Glomerular endothelial cell (primary cell): Measurements from ENCODE around the gene CDK5RAP3. TPM values are rescaled to one million over a fixed set of nuclear protein-coding genes. Genes with fewer than 3 reads are reported as not detected.
"Not testable (repeated sequence)": the region's sequence is repeated elsewhere in the genome, so short reads cannot be mapped to it uniquely, and the experiment has no call there.

Experiments
- DNase-seq: peaks from one replicate; pipeline ENCODE4 v3.0.0-alpha.2; 2011; ENCODE audit warnings: low read depth, low spot score; ENCODE audit errors: extremely low read depth
- total RNA-seq: library from RNA; depleted of rRNA; stranded (reverse); fragments of >200 nt; gene quantifications from 2 replicates; pipeline ENCODE4 v1.2.3, GENCODE V29; 2015

The CDK5RAP3 gene
- total RNA-seq, 1 donor from 2014 or later = 98.2 TPM

GRCh38 chr17:47994724-47995123 lies 23.8 kb downstream of the CDK5RAP3 start:
- no peak for DNase-seq

- DNase-seq = no peak
Observed at GRCh38 chr17:47995241-47995935, 24.5 kb downstream of the CDK5RAP3 start.

- no peak for DNase-seq
Observed at GRCh38 chr17:47996201-47996600, 25.3 kb downstream of the CDK5RAP3 start.

GRCh38 chr17:47997586-47997985 lies 26.7 kb downstream of the CDK5RAP3 start:
- no peak for DNase-seq

- no peak for DNase-seq
Observed at GRCh38 chr17:47998044-47998443, 27.1 kb downstream of the CDK5RAP3 start.

- no peak for DNase-seq
Observed at GRCh38 chr17:47999582-47999981, 28.7 kb downstream of the CDK5RAP3 start.

GRCh38 chr17:48001197-48001596 lies 30.3 kb downstream of the CDK5RAP3 start:
- DNase-seq = no peak

GRCh38 chr17:48001657-48002056 lies 30.7 kb downstream of the CDK5RAP3 start:
- DNase-seq = not testable (repeated sequence)

- peak; percentile 54 for DNase-seq
Observed at GRCh38 chr17:48002266-48002915, 31.5 kb downstream of the CDK5RAP3 start.

GRCh38 chr17:48002916-48003416 lies 32.1 kb downstream of the CDK5RAP3 start:
- no peak for DNase-seq

- no peak for DNase-seq
Observed at GRCh38 chr17:48003417-48004151, 32.7 kb downstream of the CDK5RAP3 start.

- DNase-seq = no peak
Observed at GRCh38 chr17:48004983-48005382, 34.1 kb downstream of the CDK5RAP3 start.

GRCh38 chr17:48006936-48007709 lies 36.2 kb downstream of the CDK5RAP3 start:
- DNase-seq = no peak

GRCh38 chr17:48010193-48010592 lies 39.3 kb downstream of the CDK5RAP3 start:
- no peak for DNase-seq

- no peak for DNase-seq
Observed at GRCh38 chr17:48011405-48012150, 40.7 kb downstream of the CDK5RAP3 start.

- DNase-seq = no peak
Observed at GRCh38 chr17:48012151-48012520, 41.2 kb downstream of the CDK5RAP3 start.

- DNase-seq = no peak
Observed at GRCh38 chr17:48012654-48013053, 41.7 kb downstream of the CDK5RAP3 start.

- DNase-seq = no peak
Observed at GRCh38 chr17:48013876-48014594, 43.1 kb downstream of the CDK5RAP3 start.

- DNase-seq = no peak
Observed at GRCh38 chr17:48014595-48015111, 43.7 kb downstream of the CDK5RAP3 start.
